VCaP (cell line): ENCODE results near the gene TCERG1.

Source experiments
- H3K27ac ChIP-seq: fragments of 450-650 bp; 2 replicates; pipeline ENCODE4 v1.5.1; 2017
- CTCF ChIP-seq: fragments of 450-650 bp; conservative IDR thresholded peaks from 2 replicates; pipeline ENCODE4 v1.5.1; 2017; ENCODE audit warnings: mild to moderate bottlenecking, moderate library complexity

TCERG1 gene

DNA sequence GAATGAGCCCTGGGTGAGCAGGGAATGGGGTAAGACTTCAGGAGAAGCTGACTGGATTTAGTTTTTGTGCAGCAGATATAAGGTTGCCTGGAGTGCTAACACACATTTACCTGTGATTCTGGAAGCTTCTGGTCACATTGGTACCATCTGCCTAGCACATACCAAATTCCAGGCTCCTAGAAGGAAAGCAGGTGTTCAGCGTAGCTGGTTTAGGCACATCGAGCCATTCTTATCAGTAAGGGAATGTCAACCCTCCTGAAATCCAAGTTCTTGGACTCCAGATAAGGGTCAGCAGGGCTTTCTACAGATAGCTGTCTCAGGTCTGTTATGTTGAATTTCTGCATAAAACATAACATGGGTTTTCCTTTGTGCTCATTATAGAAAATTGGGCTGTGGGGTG is 10.3 kb downstream of the TCERG1 start:
- TF ChIP-seq CTCF, result no peak

GRCh38 chr5:146458894-146459293 is 11.8 kb downstream of the TCERG1 start:
- no peak for TF ChIP-seq CTCF
- H3K27ac ChIP-seq, result no peak overlapping the region

More for the DNA sequence above, 10.3 kb downstream of the TCERG1 start:
- no peak overlapping the region for H3K27ac ChIP-seq

DNA sequence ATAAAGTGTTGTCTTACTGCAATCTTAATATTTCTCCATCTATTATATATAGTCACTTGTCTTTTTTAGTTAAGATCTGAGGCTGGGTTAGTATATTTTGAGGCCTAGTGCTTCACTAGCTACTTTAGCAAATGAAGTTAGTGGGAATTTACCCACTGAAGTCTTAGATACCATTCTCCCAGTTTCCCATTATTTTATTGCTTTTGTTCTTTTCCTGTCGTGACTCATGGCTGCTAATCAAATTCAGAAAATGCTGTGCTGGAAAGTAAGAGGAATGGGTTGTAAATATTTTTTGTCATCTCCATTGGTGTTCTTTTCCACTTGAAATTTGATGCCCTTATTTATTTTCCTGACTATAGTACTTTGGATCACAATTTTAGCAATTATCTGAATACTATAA is 14.2 kb downstream of the TCERG1 start:
- no peak for TF ChIP-seq CTCF
- no peak overlapping the region for H3K27ac ChIP-seq

GRCh38 chr5:146463446-146463845 is 16.3 kb downstream of the TCERG1 start:
- TF ChIP-seq CTCF, result no peak
- H3K27ac ChIP-seq, result no peak overlapping the region

- peak; percentile 65 for TF ChIP-seq CTCF
- no peak overlapping the region for H3K27ac ChIP-seq
Measured at GRCh38 chr5:146466521-146467349, 19.6 kb downstream of the TCERG1 start.

DNA sequence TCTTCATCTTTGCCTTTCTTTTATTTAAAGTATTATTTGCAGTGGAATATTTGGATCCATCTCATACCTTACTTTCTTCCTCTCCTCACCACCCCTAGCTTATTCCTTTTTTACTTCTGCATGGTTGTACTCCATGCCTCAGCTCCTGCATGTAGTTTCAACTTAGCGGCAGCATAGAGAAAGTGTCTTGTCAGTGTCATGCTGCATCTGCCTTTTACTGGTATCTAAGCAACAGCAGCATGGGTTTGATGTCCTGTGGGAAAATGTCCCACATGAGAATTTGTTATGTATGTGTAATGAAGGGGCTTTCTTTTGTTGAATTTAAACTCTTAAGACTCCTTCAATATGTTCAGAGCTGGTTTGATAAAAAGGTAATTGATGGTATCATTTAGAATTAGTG is 20.6 kb downstream of the TCERG1 start:
- no peak for TF ChIP-seq CTCF
- no peak overlapping the region for H3K27ac ChIP-seq

GRCh38 chr5:146474065-146474464 is 26.9 kb downstream of the TCERG1 start:
- TF ChIP-seq CTCF, result no peak
- no peak overlapping the region for H3K27ac ChIP-seq
